Activated naive CD4-positive, alpha-beta T cell treated with anti-CD3 and anti-CD28 coated beads, Interleukin-2, amount 50 U/mL, for 16 hours (primary cell): ENCODE measurements around the gene ST8SIA6.
A peak's percentile ranks its signal among the peaks of the same experiment; 100 is the strongest.

ENCODE experiments used
- DNase-seq: peaks from one replicate; pipeline ENCODE4 v3.0.0-alpha.2; 2020

ST8SIA6 gene

GRCh38 chr10:17383801-17384555 lies 70.4 kb downstream of the ST8SIA6 start:
- DNase-seq: no peak

- DNase-seq: no peak
These were observed 72.8 kb downstream of the ST8SIA6 start for GRCh38 chr10:17381502-17382142.

GRCh38 chr10:17380888-17381287 lies 73.5 kb downstream of the ST8SIA6 start:
- no peak for DNase-seq

- DNase-seq: no peak
These were observed 74.4 kb downstream of the ST8SIA6 start for GRCh38 chr10:17380016-17380415.

- DNase-seq: no peak
These were observed 75.2 kb downstream of the ST8SIA6 start for GRCh38 chr10:17379151-17379690.

- DNase-seq: peak; percentile 23
These were observed 78.3 kb downstream of the ST8SIA6 start for GRCh38 chr10:17375936-17376584.

GRCh38 chr10:17368708-17369272 lies 85.6 kb downstream of the ST8SIA6 start:
- no peak for DNase-seq

- no peak for DNase-seq
These were observed 87.7 kb downstream of the ST8SIA6 start for GRCh38 chr10:17366705-17367104.

- DNase-seq: no peak
These were observed 89.0 kb downstream of the ST8SIA6 start for GRCh38 chr10:17365402-17365801.

GRCh38 chr10:17358461-17358860 lies 95.9 kb downstream of the ST8SIA6 start:
- DNase-seq: no peak

- no peak for DNase-seq
These were observed 96.6 kb downstream of the ST8SIA6 start for GRCh38 chr10:17357781-17358180.

GRCh38 chr10:17356820-17357219 lies 97.6 kb downstream of the ST8SIA6 start:
- DNase-seq: no peak

GRCh38 chr10:17354781-17355180 lies 99.6 kb downstream of the ST8SIA6 start:
- DNase-seq: no peak

GRCh38 chr10:17353568-17354300 lies 100.7 kb downstream of the ST8SIA6 start:
- no peak for DNase-seq

- no peak for DNase-seq
These were observed 101.8 kb downstream of the ST8SIA6 start for GRCh38 chr10:17352583-17352982.

- DNase-seq: no peak
These were observed 102.9 kb downstream of the ST8SIA6 start for GRCh38 chr10:17351506-17351905.

GRCh38 chr10:17349717-17350116 lies 104.7 kb downstream of the ST8SIA6 start:
- no peak for DNase-seq

GRCh38 chr10:17348501-17349349 lies 105.7 kb downstream of the ST8SIA6 start:
- no peak for DNase-seq

- DNase-seq: no peak
These were observed 106.3 kb downstream of the ST8SIA6 start for GRCh38 chr10:17348011-17348500.

GRCh38 chr10:17344206-17344605 lies 110.2 kb downstream of the ST8SIA6 start:
- DNase-seq: no peak

- DNase-seq: no peak
These were observed 111.3 kb downstream of the ST8SIA6 start for GRCh38 chr10:17343118-17343517.
